Measurements from ENCODE around the gene MFAP4.
A peak's percentile ranks its signal among the peaks of the same experiment; 100 is the strongest.

The MFAP4 gene

DNA sequence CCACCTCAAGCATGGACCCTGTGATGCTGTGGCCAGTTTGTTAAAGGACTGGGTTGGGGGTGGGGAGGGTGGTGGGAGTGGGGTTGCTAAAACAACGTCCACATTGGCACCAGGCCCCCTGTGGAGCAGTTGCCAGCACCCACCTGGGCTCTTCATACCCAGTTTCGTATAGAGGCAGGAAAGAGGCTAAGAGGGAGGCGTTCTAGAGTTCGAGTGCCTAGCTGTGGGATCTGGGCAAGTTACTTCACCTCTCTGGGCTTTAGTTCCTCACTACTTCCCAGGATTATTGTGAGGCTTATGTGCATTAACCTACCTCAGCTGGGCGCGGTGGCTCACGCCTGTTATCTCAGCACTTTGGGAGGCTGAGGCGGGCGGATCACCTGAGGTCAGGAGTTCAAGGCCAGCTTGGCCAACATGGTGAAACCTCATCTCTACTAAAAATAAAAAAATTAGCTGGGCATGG is 1.4 kb downstream of the MFAP4 start:
- no peak for DNase-seq (ENCODE audit: low read depth)

DNA sequence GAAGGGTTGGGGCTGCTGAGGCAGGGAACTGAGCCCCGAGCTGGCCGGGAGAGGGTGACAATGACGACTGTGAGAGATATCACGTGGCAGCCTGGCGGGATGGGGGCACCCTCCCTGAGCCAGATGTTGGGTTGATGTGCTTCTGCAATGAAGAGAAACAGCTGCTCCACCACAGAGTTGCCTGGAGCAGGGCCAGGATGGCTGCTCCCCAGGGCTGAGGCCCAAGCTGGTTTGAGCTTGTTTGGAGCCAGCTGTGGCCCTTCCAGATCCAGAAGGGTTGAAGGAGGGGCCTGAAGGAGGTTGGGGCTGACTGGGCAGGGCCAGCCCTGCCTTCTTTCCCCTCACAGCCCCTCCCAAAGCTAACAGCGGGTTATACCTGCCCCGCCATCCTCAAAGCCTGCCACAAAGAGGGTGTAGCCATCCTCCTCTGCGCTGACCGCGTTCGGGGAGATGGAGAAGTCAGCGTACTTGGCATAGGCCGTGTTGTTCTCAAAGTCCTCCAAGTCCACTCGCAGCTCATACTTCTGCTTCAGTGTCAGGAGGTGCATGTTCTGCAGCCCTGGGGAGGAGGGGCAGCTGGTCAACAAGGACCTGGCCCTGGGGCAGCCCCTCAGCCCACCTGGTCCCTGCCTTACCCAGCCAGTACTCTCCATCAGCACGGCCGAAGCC is 2.1 kb downstream of the MFAP4 start:
- no peak for DNase-seq (ENCODE audit: low read depth)

DNA sequence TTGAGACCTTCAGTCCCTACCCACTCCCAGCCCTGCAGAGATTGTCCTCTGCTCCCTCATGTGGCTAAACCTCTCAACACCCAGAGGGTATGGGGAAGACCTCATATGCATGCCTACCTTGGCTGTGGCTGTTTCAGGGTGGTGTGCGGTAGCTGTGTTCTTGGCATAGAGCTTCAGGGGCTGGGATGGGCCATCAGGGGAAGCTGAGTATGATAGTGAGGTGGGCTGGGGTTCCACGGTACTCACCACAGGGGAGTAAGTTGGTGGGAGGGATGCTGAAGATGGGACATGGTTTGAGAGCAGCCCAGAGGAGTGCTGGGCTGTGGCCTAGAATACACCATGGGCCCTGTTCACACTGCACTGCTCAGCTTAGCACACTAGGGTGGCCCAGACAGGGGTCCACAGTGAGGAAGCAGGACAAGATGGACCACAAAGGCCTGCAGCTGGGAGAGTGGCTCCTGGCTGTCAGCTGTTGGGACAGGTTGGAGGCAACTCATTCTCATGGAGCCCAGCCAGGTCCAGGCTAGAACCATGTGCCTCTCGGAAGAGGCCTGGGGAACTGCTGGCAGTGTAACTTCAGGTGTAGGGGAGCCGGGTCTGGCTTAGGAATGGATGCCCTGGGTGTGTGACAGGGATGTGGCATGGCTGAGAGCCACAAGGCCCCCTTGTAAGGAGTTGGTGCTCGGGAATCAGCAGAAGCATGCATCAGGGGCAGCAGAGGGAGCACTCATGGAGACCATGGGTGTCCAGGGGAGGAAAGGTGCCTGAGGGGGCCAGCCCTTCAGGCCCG is 3.1 kb downstream of the MFAP4 start:
- DNase-seq (ENCODE audit: low read depth): no peak

DNA sequence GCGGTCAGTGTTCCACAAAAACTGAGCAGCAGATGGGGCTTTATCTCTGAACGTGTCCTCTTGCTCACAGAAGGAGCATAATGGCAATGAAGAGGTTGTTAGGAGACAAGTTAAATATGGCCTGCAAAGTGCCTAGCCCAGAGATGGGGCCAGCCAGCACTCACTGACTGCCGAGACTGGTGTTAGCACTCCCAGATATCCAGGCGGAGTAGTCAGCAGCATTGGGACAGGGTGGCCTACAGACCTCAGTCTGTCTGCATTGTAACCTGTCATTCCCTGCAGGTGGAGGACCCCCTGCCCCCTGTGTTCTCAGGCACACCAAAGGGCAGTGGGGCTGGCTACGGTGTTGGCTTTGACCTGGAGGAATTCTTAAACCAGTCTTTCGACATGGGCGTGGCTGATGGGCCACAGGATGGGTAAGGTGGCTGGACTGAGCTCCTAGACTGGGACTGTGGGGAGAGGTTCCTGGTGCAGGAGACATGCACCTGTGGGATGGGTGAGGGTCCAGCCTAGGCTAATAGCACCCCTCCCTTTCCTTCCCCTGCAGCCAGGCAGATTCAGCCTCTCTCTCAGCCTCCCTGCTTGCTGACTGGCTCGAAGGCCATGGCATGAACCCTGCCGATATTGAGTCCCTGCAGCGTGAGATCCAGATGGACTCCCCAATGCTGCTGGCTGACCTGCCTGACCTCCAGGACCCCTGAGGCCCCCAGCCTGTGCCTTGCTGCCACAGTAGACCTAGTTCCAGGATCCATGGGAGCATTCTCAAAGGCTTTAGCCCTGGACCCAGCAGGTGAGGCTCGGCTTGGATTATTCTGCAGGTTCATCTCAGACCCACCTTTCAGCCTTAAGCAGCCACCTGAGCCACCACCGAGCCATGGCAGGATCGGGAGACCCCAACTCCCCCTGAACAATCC is 4.2 kb downstream of the MFAP4 start:
- no peak for DNase-seq (ENCODE audit: low read depth)

DNA sequence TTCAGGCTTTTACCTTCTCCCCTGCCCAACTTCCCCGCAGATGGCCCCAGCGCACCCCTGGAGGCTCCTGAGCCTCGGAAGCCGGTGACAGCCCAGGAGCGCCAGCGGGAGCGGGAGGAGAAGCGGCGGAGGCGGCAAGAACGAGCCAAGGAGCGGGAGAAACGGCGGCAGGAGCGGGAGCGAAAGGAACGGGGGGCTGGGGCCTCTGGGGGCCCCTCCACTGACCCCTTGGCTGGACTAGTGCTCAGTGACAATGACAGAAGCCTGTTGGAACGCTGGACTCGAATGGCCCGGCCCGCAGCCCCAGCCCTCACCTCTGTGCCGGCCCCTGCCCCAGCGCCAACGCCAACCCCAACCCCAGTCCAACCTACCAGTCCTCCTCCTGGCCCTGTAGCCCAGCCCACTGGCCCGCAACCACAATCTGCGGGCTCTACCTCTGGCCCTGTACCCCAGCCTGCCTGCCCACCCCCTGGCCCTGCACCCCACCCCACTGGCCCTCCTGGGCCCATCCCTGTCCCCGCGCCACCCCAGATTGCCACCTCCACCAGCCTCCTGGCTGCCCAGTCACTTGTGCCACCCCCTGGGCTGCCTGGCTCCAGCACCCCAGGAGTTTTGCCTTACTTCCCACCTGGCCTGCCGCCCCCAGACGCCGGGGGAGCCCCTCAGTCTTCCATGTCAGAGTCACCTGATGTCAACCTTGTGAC is 5.1 kb downstream of the MFAP4 start:
- no peak for DNase-seq (ENCODE audit: low read depth)

DNA sequence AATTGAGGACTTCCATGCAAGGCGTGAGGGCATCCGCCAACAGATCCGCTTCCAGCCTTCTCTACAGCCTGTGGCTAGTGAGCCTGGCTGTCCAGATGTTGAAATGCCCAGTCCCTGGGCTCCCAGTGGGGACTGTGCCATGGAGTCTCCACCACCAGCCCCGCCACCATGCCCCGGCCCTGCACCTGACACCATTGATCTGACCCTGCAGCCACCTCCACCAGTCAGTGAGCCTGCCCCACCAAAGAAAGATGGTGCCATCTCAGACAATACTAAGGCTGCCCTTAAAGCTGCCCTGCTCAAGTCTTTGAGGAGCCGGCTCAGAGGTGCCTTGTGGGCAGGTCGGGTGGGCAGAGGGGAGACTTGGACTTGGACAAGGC is 5.6 kb downstream of the MFAP4 start:
- DNase-seq (ENCODE audit: low read depth): no peak

DNA sequence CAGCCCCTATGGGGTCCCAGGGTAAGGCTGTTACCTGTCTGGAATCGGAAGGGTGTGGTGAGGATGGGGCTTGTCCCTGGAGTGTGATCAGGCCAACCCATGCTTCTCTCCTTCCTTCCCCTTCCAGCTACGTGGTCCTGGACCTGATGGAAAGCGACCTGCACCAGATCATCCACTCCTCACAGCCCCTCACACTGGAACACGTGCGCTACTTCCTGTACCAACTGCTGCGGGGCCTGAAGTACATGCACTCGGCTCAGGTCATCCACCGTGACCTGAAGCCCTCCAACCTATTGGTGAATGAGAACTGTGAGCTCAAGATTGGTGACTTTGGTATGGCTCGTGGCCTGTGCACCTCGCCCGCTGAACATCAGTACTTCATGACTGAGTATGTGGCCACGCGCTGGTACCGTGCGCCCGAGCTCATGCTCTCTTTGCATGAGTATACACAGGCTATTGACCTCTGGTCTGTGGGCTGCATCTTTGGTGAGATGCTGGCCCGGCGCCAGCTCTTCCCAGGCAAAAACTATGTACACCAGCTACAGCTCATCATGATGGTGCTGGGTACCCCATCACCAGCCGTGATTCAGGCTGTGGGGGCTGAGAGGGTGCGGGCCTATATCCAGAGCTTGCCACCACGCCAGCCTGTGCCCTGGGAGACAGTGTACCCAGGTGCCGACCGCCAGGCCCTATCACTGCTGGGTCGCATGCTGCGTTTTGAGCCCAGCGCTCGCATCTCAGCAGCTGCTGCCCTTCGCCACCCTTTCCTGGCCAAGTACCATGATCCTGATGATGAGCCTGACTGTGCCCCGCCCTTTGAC is 6.3 kb downstream of the MFAP4 start:
- no peak for DNase-seq (ENCODE audit: low read depth)

DNA sequence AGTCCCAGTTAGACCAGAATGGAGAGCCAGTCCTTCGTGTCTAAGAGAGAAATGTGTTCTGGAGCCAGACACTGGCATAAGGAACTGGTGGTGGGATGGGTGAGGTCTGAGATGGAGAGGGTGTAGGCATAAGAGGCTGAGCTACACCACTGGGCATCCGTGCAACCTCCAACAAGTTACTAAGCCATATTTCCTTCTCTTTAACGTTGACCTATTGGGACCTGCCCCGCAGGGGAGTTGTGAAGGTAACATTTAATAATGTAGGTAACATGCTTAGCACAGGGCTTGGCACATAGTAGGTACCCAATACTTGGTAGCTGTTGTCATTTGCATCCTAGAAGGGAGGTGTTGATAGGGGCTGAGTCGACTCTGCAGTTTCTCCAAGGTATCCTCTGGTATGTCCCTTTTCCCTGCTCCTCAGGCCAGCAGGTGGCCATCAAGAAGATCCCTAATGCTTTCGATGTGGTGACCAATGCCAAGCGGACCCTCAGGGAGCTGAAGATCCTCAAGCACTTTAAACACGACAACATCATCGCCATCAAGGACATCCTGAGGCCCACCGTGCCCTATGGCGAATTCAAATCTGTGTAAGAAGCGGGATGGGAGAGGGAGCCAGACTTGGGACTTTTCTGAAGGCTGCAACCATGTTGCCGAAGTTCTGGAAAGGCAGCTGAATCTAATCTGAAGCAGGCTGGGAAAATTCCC is 7.5 kb downstream of the MFAP4 start:
- no peak for DNase-seq (ENCODE audit: low read depth)

DNA sequence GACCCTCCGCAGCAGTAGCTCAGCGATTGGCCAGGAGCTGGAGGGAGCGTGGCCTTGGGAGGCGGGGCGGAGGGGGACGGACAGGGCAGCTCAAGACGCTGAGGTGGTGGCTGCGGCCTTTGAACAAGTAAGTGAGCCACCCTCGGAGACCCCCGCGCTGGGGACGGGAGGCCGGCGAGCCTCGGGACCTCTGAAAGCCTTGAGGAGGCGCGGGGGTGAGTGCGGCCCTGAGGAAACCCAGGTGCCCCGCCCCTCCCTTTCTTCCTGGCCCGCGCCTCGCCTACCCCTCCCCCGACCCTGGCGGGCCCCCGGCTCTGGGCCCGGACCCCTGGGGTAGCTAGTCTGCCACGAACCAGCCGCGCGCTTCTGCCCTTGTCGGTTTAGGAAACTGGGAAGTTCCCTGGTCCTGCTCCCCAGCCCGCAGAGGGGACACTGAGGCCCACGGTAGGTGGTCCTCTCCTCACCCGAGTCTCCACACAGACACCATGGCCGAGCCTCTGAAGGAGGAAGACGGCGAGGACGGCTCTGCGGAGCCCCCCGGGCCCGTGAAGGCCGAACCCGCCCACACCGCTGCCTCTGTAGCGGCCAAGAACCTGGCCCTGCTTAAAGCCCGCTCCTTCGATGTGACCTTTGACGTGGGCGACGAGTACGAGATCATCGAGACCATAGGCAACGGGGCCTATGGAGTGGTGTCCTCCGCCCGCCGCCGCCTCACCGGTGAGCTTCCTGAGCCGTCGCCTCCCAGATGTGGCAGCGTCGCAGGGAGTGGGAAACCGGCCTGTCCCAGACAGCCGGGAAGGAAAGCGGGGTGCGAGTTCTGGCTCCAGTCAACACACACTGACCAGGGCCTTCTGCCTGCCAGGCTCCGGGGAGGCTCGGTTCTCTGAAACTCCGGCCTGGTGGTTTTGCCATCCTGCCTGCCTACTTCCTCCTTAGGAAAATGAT is 8.3 kb downstream of the MFAP4 start, which contains the start of gene MAPK7:
MAPK7 (plus strand) TSS at position 83 of the 945 bp plus-strand sequence; CDS start at position 486, 403 bp downstream.
- DNase-seq (ENCODE audit: low read depth): no peak

DNA sequence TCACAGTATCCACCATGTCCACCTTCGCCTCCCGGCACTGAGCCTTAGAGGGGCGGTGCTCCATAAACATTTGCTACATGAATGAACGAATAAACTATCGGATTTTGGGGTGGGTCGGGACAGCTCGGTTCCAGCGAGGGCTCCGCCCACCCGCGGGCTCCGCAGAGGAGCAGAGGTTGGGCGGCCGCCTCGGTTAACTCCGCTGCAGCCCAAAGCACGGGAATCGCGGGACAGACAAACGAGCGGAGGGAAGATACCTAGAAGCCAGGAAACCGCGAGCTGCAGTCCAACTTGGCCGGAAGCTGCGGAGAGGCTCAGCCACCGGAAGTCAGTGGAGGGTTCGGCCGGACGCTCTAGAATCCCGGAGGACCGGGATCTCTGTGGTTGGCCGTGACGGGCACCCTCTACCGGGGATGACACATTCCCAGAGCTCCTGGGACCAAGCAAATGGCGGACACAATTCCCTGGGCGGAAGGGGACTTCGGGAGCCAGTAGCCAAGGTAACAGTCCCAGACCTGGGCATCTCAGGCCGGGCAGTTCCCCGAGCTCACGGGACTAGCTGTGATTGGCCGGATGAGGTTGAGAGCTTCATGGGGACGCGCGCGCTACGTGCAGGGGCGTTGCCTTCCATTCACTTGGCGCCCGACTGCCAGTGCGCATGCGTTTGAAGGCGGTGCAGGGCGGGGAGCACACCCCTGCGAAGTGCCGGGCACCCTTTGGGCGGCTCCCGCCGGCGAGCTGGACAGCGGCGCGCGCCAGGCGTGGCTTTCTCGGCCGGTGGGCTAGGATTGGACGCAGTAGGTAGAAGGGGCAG is 9.2 kb downstream of the MFAP4 start:
- peak; percentile 91 for DNase-seq (ENCODE audit: low read depth)

DNA sequence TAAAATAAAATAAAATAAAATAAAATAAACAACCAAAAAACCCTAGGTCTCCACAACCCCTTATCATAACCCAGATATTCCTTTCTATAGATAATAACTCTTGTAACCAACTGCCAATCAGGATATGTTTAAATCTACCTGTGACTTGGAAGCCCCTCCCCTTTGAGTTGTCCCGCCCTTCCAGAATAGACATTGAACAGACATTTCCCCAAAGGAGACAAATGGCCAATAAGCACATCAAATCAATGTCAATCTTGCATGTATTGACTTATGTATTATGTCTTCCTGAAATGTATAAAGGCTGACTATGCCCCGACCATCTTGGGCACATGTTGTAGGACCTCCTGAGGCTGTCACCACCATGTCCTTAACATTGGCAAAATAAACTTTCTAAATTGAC is 10.2 kb downstream of the MFAP4 start:
- DNase-seq (ENCODE audit: low read depth): no peak

DNA sequence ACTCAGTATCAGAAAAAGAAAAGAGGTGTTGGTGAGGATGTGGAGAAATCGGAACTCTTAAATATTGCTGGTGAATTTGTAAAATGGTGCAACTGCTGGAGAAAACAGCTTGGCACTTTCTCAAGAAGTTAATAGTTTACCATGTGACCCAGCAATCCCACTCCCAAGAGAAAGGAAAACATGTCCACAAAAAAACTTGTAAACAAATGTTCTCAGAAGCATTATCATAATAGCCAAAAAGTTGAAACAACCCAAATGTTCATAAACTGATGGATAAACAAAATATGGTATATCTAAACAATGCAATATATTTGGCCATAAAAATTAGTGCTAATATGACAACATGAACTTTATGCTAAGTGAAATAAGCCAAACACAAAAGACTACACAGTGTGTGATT is 11.3 kb downstream of the MFAP4 start:
- no peak for DNase-seq (ENCODE audit: low read depth)

DNA sequence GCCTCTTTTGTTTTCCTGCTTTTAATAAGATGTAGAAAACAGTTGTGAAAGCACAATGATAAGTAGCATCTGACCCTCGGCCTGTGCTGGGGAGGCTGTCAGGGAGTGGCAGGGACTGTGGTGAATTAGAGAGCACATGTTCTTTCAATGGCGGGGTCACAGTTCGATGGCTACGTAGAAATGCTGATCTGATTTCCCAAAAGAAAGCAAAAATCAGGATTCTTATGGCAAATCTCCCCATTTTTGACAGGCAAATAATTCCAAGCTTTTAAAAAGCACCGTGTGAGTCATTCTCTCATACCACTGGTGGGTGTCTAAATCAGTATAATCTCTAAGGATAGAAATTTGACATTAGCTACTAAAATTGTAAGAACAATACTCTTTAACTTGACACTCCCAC is 12.9 kb downstream of the MFAP4 start:
- DNase-seq (ENCODE audit: low read depth): no peak

DNA sequence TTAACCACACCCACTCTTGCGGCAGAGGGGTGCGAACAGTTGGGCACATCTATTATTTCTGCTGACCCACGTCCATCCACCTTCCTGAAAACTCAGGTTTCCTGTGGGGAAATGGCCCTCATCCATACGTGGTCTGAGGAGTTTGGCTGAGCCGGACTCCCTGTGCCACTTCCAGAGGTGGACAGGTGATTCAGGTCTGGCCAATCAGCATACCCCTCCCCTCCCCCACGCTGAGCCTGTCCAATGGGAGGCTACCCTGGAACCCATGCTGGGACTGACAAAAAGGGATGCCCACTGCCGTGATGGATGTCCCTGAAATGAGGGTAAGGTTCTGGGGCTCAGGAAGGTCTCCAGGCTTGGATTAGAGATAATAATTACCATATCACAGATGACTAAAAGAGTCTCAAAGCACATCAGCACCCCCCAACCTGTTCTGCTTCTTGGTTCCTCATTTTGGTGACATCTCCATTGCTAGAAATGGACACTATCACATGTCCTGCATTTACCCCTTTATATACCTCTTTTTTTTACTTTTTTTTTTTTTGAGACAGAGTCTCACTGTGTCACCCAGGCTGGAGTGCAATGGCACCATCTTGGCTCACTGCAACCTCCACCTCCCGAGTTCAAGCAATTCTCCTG is 14.0 kb downstream of the MFAP4 start:
- DNase-seq (ENCODE audit: low read depth): no peak

DNA sequence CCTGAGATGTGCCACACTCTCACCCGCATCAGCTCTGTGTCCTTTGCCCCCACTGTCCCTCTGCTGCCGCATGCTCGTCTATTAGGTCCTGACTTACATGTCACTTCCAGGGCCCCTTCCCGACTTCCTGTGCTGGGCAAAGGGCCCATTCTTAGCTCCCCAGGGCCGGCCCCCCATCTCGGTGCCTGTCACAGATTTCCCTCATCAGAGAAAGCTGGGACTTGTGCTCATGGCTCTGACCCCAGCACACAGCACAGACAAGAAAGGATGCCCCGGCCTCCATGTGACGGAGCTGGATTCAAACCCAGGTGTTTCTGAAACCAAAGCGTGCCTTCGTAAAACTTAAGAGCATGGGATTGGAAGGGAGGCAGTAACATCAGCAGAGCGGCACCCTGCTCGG is 14.6 kb downstream of the MFAP4 start:
- DNase-seq (ENCODE audit: low read depth): no peak

DNA sequence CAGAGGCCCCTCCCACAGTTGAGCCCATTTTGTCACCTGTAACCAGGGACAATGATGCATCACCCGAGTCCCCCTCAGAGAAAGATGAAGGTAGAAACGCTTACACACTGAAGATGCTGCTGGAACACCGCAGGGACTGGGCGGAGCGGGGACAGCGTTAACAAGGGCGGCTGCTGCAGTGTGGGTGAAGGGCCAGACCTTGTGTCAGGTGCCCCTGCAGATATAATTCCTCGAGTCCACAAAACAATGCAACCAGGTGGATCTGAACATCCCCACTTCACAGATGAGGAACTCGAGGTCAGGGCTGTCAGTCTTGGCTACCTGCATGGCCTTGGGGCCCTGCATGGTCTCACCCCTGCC is 15.0 kb downstream of the MFAP4 start:
- no peak for DNase-seq (ENCODE audit: low read depth)

DNA sequence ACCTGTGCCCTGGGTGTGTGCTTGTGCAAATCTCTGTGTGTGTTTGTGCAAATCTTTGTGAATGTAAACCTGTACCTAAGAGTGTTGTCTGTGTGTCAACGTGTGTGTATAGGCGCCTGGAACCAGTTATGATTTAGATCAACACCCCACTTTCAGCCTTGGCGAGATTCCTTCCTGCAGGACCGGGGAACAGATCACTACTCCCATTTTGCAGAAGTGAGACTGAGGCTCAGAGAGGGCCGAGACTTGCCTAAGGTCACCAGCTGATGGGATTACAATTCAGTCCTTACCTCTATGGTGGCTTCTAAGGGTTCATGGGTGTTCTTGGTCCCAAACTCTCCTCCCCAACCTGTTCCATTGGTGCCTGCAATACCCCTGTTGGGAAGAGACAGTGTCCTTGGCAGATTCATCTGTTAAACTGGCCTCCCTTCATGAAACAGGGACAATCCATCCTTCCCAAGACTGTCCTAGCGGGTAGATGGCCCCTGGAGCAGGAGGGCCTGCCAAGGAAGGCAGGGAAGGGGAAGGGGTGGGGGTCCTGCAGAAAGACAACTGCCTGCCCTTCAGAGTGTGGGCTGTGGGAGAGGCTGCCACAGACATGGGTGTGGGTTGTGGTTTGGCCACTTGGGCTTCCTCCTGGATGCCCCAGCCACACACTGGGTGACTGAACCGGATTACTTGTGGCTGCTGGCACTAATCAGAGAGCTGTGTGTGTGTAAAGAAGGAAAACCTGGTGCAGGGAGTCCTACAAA is 15.6 kb downstream of the MFAP4 start:
- no peak for DNase-seq (ENCODE audit: low read depth)
